GM23338 (cell line): Measurements from ENCODE around the gene GSG1. TPM values are rescaled to one million over a fixed set of nuclear protein-coding genes. Genes with fewer than 3 reads are reported as not detected.

Source experiments
- ATAC-seq: fragments of 200-7000 bp; cut with Tn5 transposase; 3 replicates; pipeline ENCODE4 v1.9.1; 2020
- DNase-seq: peaks from one replicate; pipeline ENCODE4 v3.0.0-alpha.2; 2015; ENCODE audit warnings: low spot score
- H2AFZ ChIP-seq: fragments of 200-600 bp; sonication (generic); 2 replicates; pipeline ENCODE4 v1.8.0; 2016; ENCODE audit warnings: antibody characterized with exemption, mild to moderate bottlenecking, moderate library complexity
- H3F3A ChIP-seq: fragments of 200-600 bp; sonication (generic); replicated peaks from 2 replicates; pipeline ENCODE4 v1.8.0; 2017; ENCODE audit warnings: antibody characterized with exemption, mixed run types, low read depth
- H3K27ac ChIP-seq: fragments of 200-600 bp; sonication (generic); 2 replicates; pipeline ENCODE4 v1.6.1; 2016; ENCODE audit warnings: low read depth
- H3K27me3 ChIP-seq: fragments of 200-600 bp; sonication (generic); 2 replicates; pipeline ENCODE4 v1.8.0; 2016; ENCODE audit warnings: mild to moderate bottlenecking, mixed run types, moderate library complexity; ENCODE audit not compliant: insufficient read depth
- H3K36me3 ChIP-seq: fragments of 200-600 bp; sonication (generic); 2 replicates; pipeline ENCODE4 v1.8.0; 2016; ENCODE audit warnings: mild to moderate bottlenecking; ENCODE audit not compliant: insufficient read depth
- H3K4me1 ChIP-seq: fragments of 200-600 bp; sonication (generic); 2 replicates; pipeline ENCODE4 v1.8.0; 2016; ENCODE audit warnings: mild to moderate bottlenecking, moderate library complexity; ENCODE audit not compliant: insufficient read depth
- H3K4me2 ChIP-seq: fragments of 200-600 bp; sonication (generic); 2 replicates; pipeline ENCODE4 v1.7.1; 2017; ENCODE audit warnings: mixed run types
- H3K4me3 ChIP-seq: fragments of 200-600 bp; sonication (generic); 2 replicates; pipeline ENCODE4 v1.6.1; 2016; ENCODE audit warnings: mixed run types
- H3K79me2 ChIP-seq: fragments of 200-600 bp; sonication (generic); replicated peaks from 2 replicates; pipeline ENCODE4 v1.8.0; 2017; ENCODE audit warnings: mild to moderate bottlenecking; ENCODE audit not compliant: insufficient read depth
- H3K9me2 ChIP-seq: fragments of 200-600 bp; sonication (generic); 2 replicates; pipeline ENCODE4 v1.8.0; 2017; ENCODE audit not compliant: insufficient read depth
- H4K20me1 ChIP-seq: fragments of 200-600 bp; sonication (generic); replicated peaks from 2 replicates; pipeline ENCODE4 v1.8.0; 2017; ENCODE audit warnings: mild to moderate bottlenecking; ENCODE audit not compliant: insufficient read depth
- H3K27ac Mint-ChIP-seq: 2 replicates; pipeline ENCODE4 v1.8.0; 2020; ENCODE audit warnings: inconsistent platforms, mild to moderate bottlenecking, moderate library complexity, mixed read lengths
- H3K27me3 Mint-ChIP-seq: 3 replicates; pipeline ENCODE4 v1.8.0; 2022; ENCODE audit warnings: low read depth, mild to moderate bottlenecking, moderate library complexity, mixed read lengths, inconsistent platforms; ENCODE audit not compliant: insufficient read depth, poor library complexity
- H3K36me3 Mint-ChIP-seq: 3 replicates; pipeline ENCODE4 v1.8.0; 2021; ENCODE audit warnings: low read depth, mild to moderate bottlenecking, inconsistent platforms, moderate library complexity, mixed read lengths
- H3K4me1 Mint-ChIP-seq: 3 replicates; pipeline ENCODE4 v1.8.0; 2020; ENCODE audit warnings: mild to moderate bottlenecking, inconsistent platforms, mixed read lengths
- H3K4me3 Mint-ChIP-seq: 3 replicates; pipeline ENCODE4 v1.8.0; 2021; ENCODE audit warnings: moderate library complexity, mild to moderate bottlenecking, inconsistent platforms, mixed read lengths
- H3K9me3 Mint-ChIP-seq: 3 replicates; pipeline ENCODE4 v1.8.0; 2020; ENCODE audit warnings: moderate library complexity, mild to moderate bottlenecking, inconsistent platforms, mixed read lengths
- CREB1 ChIP-seq: fragments of 250-450 bp; sonication (Bioruptor Pico); IDR thresholded peaks from 2 replicates; pipeline ENCODE4 v1.5.0; 2020; ENCODE audit warnings: low read depth, mild to moderate bottlenecking, moderate library complexity
- CTCF ChIP-seq, 2 experiments: fragments of 200-600 bp in 1 of 2; sonication (generic) in 1 of 2; conservative IDR thresholded peaks; 2 replicates each; pipeline versions ENCODE4 v1.5.1 to v1.6.1; 2016 to 2017; ENCODE audit warnings: antibody characterized with exemption in 2 of 2, low read depth in 2 of 2, mild to moderate bottlenecking in 2 of 2, moderate library complexity in 1 of 2
- ETS1 ChIP-seq: IDR thresholded peaks from 2 replicates; pipeline ENCODE4 v1.6.1; 2016; ENCODE audit warnings: antibody characterized with exemption
- EZH2phosphoT487 ChIP-seq: fragments of 200-600 bp; sonication (generic); IDR thresholded peaks from one replicate; pipeline ENCODE4 v1.8.1; 2018; ENCODE audit warnings: antibody characterized with exemption; ENCODE audit not compliant: unreplicated experiment
- NANOG ChIP-seq: IDR thresholded peaks from 2 replicates; pipeline ENCODE4 v1.6.1; 2016; ENCODE audit warnings: antibody characterized with exemption, borderline replicate concordance
- POLR2AphosphoS5 ChIP-seq: IDR thresholded peaks from 2 replicates; pipeline ENCODE4 v1.6.1; 2016; ENCODE audit warnings: antibody characterized with exemption, low read depth
- REST ChIP-seq: IDR thresholded peaks from one replicate; pipeline ENCODE4 v1.6.1; 2018; ENCODE audit warnings: antibody characterized with exemption; ENCODE audit not compliant: unreplicated experiment
- ZNF114 ChIP-seq: fragments of 250-450 bp; sonication (Bioruptor Pico); IDR thresholded peaks from 2 replicates; pipeline ENCODE4 v1.5.0; 2020; ENCODE audit warnings: mild to moderate bottlenecking, moderate library complexity
- ZNF331 ChIP-seq: fragments of 250-450 bp; sonication (Bioruptor Pico); IDR thresholded peaks from 2 replicates; pipeline ENCODE4 v1.5.0; 2020; ENCODE audit warnings: low read depth, mild to moderate bottlenecking, moderate library complexity
- ZNF462 ChIP-seq: fragments of 250-450 bp; sonication (Bioruptor Pico); IDR thresholded peaks from 2 replicates; pipeline ENCODE4 v1.5.0; 2020; ENCODE audit warnings: mild to moderate bottlenecking, moderate library complexity
- polyA plus RNA-seq: library from polyadenylated mRNA; unstranded; fragments of >200 nt; fragmentation: Nextera tagmentation; extraction: Ambion mirVana; gene quantifications from 2 replicates; pipeline ENCODE4 v1.2.1, GENCODE V29; 2016
- total RNA-seq: library from RNA; depleted of rRNA; stranded (reverse); fragments of >200 nt; shearing (Covaris generic); gene quantifications from 2 replicates; pipeline ENCODE4 v1.2.3, GENCODE V29; 2014

GSG1 gene
- total and polyA plus RNA-seq, 2 experiments from 2014 or later, result 0.17 to 0.63 TPM

- no peaks in the 10 kb centered on the region for H3K36me3 ChIP-seq
- peaks cover 7% of the 10 kb centered on the region for H3K4me1 Mint-ChIP-seq
- no peak for TF ChIP-seq NANOG
- no peak for TF ChIP-seq CREB1
- no peak for TF ChIP-seq ETS1
- no peak for TF ChIP-seq REST
- TF ChIP-seq EZH2phosphoT487, result no peak
- no peak for TF ChIP-seq ZNF331 (CRISPR knock-in tag)
- no peak for TF ChIP-seq ZNF114 (CRISPR knock-in tag)
- no peak for TF ChIP-seq POLR2AphosphoS5
- TF ChIP-seq ZNF462 (CRISPR knock-in tag), result no peak
- no peak for TF ChIP-seq CTCF (conservative IDR thresholded peaks at IDR 0.05; ENCODE audit: low read depth in 2 of 2)
- no peak overlapping the region for H3K27ac ChIP-seq
- H2AFZ ChIP-seq, result no peak overlapping the region
- no peak overlapping the region for H3K4me2 ChIP-seq
- no peaks in the 10 kb centered on the region for H3K79me2 ChIP-seq
- H3K4me3 ChIP-seq, result no peak overlapping the region
- H3K9me2 ChIP-seq, result peaks cover 9% of the 10 kb centered on the region; the same call in 1 of the 2 replicates
- no peak overlapping the region for H3K4me3 Mint-ChIP-seq
- no peak overlapping the region for H3K27ac Mint-ChIP-seq
- H3K4me1 ChIP-seq, result no peaks in the 10 kb centered on the region
- H3F3A ChIP-seq, result no peaks in the 10 kb centered on the region
- DNase-seq (no peak), ATAC-seq (no peak)
- no peaks in the 10 kb centered on the region for H3K9me3 Mint-ChIP-seq
- no peaks in the 10 kb centered on the region for H3K36me3 Mint-ChIP-seq
- no peaks in the 10 kb centered on the region for H4K20me1 ChIP-seq
- H3K27me3 Mint-ChIP-seq, result no peaks in the 10 kb centered on the region
- no peaks in the 10 kb centered on the region for H3K27me3 ChIP-seq
These were observed 22.5 kb upstream of the GSG1 start for GRCh38 chr12:13125996-13126395.
